Astrocyte of the hippocampus (primary cell): Measurements from ENCODE around the gene FOSB.
"Not testable (repeated sequence)": the region's sequence is repeated elsewhere in the genome, so short reads cannot be mapped to it uniquely, and the experiment has no call there.

Experiments used
- DNase-seq: peaks from one replicate; pipeline ENCODE4 v3.0.0; 2011; ENCODE audit warnings: low read depth, low spot score

FOSB gene

GRCh38 chr19:45505996-45506245 lies 38.1 kb downstream of the FOSB start:
- no peak for DNase-seq

GRCh38 chr19:45506246-45506988 lies 38.6 kb downstream of the FOSB start:
- DNase-seq: peak; percentile 97

- DNase-seq: peak; percentile 94
Measured at GRCh38 chr19:45506989-45507871, 39.4 kb downstream of the FOSB start, which contains the start of gene VASP. TSS of gene VASP (plus strand) at chr19:45507479. CDS start at chr19:45507772, 293 bp downstream.

DNA sequence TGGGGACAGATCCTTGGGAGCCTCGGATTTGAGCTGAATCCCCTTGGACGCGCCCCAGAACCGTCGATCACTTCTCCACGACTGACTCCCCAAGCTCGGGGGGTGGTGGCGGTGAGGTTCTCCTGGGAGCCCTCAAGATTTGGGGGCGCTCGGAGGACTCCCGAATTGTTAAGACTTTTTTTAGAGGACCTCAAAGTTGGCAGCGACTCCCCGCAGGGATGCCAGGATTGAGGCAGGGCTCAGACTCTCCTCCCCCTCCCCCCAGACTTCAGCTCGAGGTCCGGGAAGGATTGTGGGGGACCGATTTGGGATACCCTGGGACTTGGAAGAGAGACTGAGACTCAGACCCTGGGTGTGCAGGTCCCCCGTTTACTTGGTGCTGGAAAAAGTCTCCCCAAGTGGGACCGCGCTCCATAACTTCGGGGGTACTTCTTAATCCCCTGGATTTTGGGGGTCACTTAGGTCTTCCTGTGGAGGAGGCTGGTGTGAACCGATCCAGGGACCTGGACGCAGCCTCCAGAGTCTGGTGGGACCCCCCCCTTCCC lies 40.1 kb downstream of the FOSB start:
- peak; percentile 61 for DNase-seq

DNA sequence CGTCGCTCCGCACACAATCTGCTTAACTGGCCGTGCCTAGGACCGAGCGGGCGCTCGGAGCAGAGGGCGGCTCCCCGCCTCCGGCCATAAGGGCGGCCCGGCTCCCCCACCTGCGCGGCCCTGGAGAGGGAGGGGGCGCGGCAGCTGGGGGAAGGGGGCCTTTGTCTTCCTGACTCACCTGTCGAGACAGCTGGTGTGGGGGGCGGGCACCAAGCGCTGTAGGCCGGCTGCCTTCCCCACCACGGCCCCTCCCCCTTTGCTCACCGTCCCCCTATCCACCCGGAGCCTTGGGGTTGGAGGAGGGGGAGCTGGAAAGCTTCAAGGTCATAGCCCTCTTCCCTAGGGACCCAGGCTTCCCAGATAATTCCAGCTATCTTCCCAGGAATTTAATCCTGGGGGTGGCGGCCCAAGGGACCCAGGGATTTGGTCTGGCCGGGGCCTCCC lies 40.6 kb downstream of the FOSB start:
- peak; percentile 62 for DNase-seq

- peak; percentile 90 for DNase-seq
Measured at GRCh38 chr19:45508861-45509691, 41.3 kb downstream of the FOSB start.

DNA sequence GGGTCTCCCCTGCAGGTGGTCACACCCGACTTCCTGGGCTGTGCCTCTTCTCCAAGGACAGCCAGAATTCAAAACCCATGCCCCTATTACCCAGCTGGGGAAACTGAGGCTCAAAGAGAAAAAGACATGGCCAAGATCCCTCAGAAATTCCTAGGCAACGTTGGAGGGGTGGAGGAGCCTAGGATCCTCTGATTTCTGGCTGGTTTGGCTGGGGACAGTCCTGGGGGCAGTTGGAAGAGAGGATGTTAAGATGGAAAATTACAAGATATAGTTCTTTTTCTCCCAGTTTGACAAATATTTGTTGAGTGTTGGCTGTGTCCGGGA lies 41.9 kb downstream of the FOSB start:
- DNase-seq: no peak

DNA sequence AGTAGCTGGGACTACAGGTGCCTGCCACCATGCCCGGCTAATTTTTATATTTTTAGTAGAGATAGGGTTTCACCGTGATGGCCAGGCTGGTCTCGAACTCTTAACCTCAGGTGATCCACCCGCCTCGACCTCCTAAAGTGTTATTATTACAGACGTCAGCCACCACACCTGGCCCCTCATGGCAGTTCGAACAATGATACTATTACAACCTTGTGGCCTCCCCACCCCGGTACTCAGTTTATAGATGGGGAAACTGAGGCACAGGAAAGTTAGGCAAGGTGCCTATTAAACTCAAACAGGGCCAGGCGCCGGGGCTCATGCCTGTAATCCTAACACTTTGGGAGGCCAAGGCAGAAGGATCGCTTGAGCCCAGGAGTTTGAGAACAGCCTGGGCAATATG lies 42.6 kb downstream of the FOSB start:
- not testable (repeated sequence) for DNase-seq

- DNase-seq: no peak
Measured at GRCh38 chr19:45511074-45511473, 43.3 kb downstream of the FOSB start.

- DNase-seq: no peak
Measured at GRCh38 chr19:45512881-45513483, 45.2 kb downstream of the FOSB start.

- no peak for DNase-seq
Measured at GRCh38 chr19:45514376-45515051, 46.7 kb downstream of the FOSB start.

GRCh38 chr19:45515081-45515624 lies 47.4 kb downstream of the FOSB start:
- DNase-seq: no peak

DNA sequence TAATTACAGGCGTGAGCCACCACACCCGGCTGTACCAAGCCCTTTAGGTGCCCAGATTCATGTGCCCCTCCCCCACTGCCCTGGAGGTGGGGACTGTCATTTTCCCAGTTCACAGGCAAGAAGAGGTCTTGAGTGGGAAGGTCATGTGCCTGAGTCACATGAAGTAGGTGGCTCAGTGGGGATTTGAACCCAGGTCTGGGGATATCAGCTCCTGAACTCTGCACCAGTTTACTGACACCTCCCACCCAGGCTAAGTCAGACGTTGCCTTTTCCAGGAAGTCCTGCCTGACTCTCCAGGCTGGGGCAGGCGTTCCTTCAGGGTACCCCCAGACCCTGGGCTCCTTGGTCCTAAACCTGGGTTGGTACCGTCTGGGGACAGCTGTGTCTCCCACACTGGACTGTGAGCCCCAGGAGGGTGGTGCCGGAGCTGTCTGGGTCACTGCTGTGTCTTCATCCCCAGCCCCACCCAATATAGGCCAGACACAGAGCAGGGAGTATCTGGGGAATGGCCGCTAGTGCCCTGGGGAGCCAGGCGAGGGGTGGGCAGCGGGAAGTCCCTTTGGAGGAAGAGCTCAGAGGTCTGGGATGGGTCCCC lies 48.1 kb downstream of the FOSB start:
- DNase-seq: no peak

DNA sequence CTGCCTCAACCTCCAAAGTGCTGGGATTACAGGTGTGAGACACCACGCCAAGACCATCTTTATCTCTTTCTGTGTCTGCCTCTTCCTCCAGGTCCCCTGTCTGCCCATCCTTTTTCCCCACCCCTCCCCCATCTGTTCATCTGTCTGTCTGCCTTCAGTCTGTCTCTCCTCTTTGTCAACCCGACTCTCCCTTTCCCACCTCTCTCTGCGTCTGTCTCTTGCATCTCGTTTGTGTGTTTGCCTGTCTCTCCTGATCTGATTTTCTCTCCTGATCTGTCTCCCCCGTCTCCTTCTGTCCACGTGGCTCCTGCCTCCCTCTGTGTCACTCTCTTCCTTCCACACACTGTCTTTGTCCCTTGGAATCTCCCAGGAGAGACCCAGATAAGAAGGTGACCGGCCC lies 49.4 kb downstream of the FOSB start:
- DNase-seq: no peak

DNA sequence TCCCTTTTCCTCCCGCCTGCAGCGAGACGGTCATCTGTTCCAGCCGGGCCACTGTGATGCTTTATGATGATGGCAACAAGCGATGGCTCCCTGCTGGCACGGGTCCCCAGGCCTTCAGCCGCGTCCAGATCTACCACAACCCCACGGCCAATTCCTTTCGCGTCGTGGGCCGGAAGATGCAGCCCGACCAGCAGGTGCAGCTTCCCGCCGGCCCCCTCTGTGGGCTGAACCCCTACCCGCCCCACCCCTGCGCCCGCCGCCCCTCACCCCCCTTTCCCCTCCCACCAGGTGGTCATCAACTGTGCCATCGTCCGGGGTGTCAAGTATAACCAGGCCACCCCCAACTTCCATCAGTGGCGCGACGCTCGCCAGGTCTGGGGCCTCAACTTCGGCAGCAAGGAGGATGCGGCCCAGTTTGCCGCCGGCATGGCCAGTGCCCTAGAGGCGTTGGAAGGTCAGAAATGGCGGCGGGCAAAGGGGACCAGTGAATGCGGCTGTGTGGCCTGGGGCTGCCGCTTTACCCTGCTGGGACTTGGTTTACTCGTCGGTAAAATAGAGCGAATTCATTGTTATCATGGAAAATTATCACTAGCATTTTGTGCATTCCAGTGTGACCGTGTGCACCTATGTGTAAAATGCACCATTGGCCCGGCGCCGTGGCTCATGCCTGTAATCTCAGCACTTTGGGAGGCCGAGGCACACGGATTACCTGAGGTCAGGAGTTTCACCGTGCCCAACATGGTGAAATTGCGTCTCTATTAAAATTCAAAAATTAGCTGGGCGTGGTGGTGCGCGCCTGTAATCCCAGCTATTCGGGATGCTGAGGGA lies 50.1 kb downstream of the FOSB start:
- no peak for DNase-seq

DNA sequence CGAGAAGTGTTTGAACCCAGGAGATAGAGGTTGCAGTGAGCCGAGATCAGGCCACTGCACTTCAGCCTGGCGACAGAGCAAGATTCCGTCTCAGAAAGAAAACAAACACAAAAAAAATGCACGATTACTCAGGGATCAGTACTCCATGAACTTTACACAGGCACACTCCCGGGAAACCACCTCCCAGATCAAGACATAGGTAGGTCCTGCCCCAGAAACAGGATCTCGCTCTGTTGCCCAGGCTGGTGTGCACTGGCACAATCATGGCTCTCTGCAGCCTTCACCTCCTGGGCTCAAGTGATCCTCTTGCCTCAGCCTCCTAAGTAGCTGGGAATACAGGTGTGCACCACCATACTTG lies 50.7 kb downstream of the FOSB start:
- DNase-seq: no peak

DNA sequence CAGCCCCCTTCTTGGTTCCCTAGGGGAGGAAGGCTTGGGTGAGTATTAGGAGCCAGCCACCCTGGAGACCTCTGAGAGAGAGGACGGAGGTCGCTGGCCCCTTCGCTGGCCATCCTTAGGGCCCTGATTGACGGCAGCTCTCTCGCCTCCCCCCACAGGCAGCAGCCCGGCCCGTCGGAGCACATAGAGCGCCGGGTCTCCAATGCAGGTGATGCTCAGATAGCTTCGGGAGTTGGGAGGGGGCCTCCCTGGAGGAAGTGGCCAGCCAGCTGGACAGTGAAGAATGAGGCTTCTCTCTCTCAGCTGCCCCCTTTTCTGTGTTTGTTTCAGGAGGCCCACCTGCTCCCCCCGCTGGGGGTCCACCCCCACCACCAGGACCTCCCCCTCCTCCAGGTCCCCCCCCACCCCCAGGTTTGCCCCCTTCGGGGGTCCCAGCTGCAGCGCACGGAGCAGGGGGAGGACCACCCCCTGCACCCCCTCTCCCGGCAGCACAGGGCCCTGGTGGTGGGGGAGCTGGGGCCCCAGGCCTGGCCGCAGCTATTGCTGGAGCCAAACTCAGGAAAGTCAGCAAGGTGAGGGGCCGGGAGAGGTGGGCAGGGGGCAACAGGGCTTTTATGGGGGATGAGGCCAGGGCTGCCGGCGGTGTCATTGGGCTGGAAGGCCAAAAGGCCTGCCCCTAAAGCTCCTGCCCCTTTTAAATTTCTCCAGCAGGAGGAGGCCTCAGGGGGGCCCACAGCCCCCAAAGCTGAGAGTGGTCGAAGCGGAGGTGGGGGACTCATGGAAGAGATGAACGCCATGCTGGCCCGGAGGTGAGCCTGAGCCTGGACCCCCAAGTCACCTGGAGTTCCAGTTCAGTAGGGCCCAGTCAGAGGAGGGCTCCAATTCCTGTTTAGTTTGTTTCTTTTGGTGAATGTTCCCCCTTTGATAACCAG lies 54.5 kb downstream of the FOSB start:
- DNase-seq: no peak

- peak; percentile 87 for DNase-seq
Measured at GRCh38 chr19:45523642-45524256, 56.0 kb downstream of the FOSB start.
